ENCODE measurements around the gene CCDC183. TPM values are rescaled to one million over a fixed set of nuclear protein-coding genes. Genes with fewer than 3 reads are reported as not detected.

The CCDC183 gene
- total RNA-seq, 1 experiment from 2014 or later = 3.6 TPM

- no peaks in the 10 kb centered on the region for H3K27me3 ChIP-seq (ENCODE audit: insufficient read depth, low read depth)
- peaks cover 8% of the 10 kb centered on the region for H3K79me2 ChIP-seq (ENCODE audit: low read depth)
- H3K9me2 ChIP-seq (ENCODE audit: insufficient read depth) = no peaks in the 10 kb centered on the region
- H3K4me1 ChIP-seq (replicated peaks; ENCODE audit: insufficient read depth) = peaks cover 15% of the 10 kb centered on the region; the same call in 1 of the 2 replicates
- H3K36me3 ChIP-seq (ENCODE audit: low read depth) = no peaks in the 10 kb centered on the region
- ChIA-PET POLR2A (ENCODE audit: unreplicated experiment) (interaction anchor here (0.5 to 0.7 kb wide), 2 partner anchors 15 to 448 kb away, joined by 3 read pairs; partner anchors contain the start of genes RABL6 and TUBB4B), CTCF (interaction anchor here (0.6 to 1.0 kb wide), 5 partner anchors 18 to 358 kb away, joined by 3 to 7 read pairs (median 4); partner anchors contain the start of gene CLIC3)
- H3K9me3 ChIP-seq (ENCODE audit: insufficient read depth, low read depth) = no peaks in the 10 kb centered on the region
- BruUV-seq (replicated peaks) = no TSS peak
- H3F3A ChIP-seq (ENCODE audit: insufficient read depth, low read depth) = peaks cover 21% of the 10 kb centered on the region
- no peak overlapping the region for H2AFZ ChIP-seq
- peaks cover 14% of the 10 kb centered on the region for H4K20me1 ChIP-seq (ENCODE audit: insufficient read depth)
- no peak for DNase-seq
- peak overlapping the region; percentile 68; the same call in 1 of the 2 replicates for H3K4me3 ChIP-seq
- intact Hi-C loops (cut with micrococcal nuclease; ENCODE audit: unreplicated experiment) = loop anchor here (5.0 to 10.0 kb wide), 2 partner anchors 308 to 450 kb away; partner anchors contain the start of genes SEC16A and TUBB4B
- peak overlapping the region; percentile 84 for H3K4me2 ChIP-seq
- no peak overlapping the region for H3K27ac ChIP-seq
- TF ChIP-seq CTCF (conservative IDR thresholded peaks at IDR 0.05) = no peak
- no peak for TF ChIP-seq EZH2 (IDR thresholded peaks at IDR 0.05; ENCODE audit: low read depth)
Observed at GRCh38 chr9:136792321-136793085, 3.6 kb upstream of the CCDC183 start.

DNA sequence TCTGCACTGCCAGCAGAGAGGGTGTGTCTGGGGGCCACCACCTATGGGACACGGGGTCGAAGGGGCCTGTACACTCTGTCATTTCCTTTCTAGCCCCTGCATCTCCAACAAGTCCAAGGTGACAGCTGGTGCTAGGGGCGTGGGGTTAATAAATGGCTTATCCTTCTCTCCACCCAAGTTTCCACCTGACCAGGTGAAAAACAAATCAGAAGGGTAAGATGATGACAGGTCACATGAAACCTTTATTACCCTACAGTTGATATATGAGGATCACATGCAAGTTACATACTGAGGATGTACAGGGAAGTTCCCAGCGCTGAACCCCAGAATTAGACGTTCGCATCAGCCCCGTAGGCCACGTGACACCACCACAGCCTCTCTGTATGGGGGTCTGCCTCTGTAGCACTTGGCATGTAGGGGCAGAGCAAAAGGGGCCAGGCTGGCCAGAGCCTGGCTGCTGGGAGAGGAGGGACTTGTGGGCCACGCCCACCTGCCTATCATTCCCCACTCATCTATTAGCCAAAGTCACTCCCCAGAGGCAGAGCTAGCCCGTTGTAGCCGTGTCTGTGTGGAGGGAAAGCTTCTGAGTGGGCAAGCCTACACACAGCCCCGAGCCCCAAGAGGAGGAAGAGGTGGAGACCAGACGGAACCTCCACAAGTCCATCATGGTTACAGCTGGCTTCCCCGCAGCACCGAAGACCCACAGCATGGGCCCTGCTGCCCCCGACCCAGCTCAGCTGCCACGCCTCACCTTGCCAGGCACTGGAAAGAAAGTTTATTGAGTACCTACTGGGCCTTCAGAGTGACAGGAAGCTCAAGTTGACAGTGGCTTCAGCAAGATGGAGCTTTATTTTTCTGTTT lies 2.8 kb upstream of the CCDC183 start:
- TF ChIP-seq EZH2 (IDR thresholded peaks at IDR 0.05; ENCODE audit: low read depth) (no peak), CTCF (conservative IDR thresholded peaks at IDR 0.05) (no peak)
- Histone ChIP-seq H3K27ac (no peak overlapping the region), H3K27me3 (ENCODE audit: insufficient read depth, low read depth) (no peaks in the 10 kb centered on the region), H3K4me1 (replicated peaks; ENCODE audit: insufficient read depth) (peaks cover 15% of the 10 kb centered on the region; the same call in 1 of the 2 replicates), H3K4me2 (no peak overlapping the region), H2AFZ (no peak overlapping the region), H3K36me3 (ENCODE audit: low read depth) (no peaks in the 10 kb centered on the region), H3K9me2 (ENCODE audit: insufficient read depth) (no peaks in the 10 kb centered on the region), H3K4me3 (no peak overlapping the region), H3F3A (ENCODE audit: insufficient read depth, low read depth) (peaks cover 19% of the 10 kb centered on the region), H4K20me1 (ENCODE audit: insufficient read depth) (peaks cover 14% of the 10 kb centered on the region), H3K9me3 (ENCODE audit: insufficient read depth, low read depth) (no peaks in the 10 kb centered on the region), H3K79me2 (ENCODE audit: low read depth) (peaks cover 8% of the 10 kb centered on the region)
- ChIA-PET POLR2A (ENCODE audit: unreplicated experiment) (interaction anchor here (0.5 kb wide), 1 partner anchor 423 kb away, joined by 5 read pairs; no protein-coding TSS in a partner anchor), CTCF (interaction anchor here (0.5 to 1.1 kb wide), 4 partner anchors 17 to 135 kb away, joined by 3 to 5 read pairs (median 4); no protein-coding TSS in a partner anchor)
- no peak for DNase-seq
- intact Hi-C loops (cut with micrococcal nuclease; ENCODE audit: unreplicated experiment) = loop anchor here (5.0 to 10.0 kb wide), 2 partner anchors 309 to 449 kb away; partner anchors contain the start of genes SEC16A and TUBB4B
- no TSS peak for BruUV-seq (replicated peaks)
